Rectal smooth muscle tissue (tissue), 1 donor: ENCODE measurements around the gene ANAPC16.

Experiments used
- H3K27ac ChIP-seq: one replicate; pipeline ENCODE4 v1.7.0; 2013; ENCODE audit warnings: low read depth, low read length, inconsistent platforms
- H3K27me3 ChIP-seq: one replicate; pipeline ENCODE4 v1.7.0; 2013; ENCODE audit warnings: low read length; ENCODE audit not compliant: control insufficient read depth, insufficient read depth
- H3K36me3 ChIP-seq: one replicate; pipeline ENCODE4 v1.7.0; 2013; ENCODE audit warnings: low read length; ENCODE audit not compliant: control insufficient read depth, insufficient read depth
- H3K4me1 ChIP-seq: one replicate; pipeline ENCODE4 v1.7.0; 2013; ENCODE audit warnings: low read length; ENCODE audit not compliant: control insufficient read depth, insufficient read depth
- H3K4me3 ChIP-seq: one replicate; pipeline ENCODE4 v1.7.0; 2013; ENCODE audit warnings: low read length
- H3K9ac ChIP-seq: one replicate; pipeline ENCODE4 v1.7.0; 2013; ENCODE audit warnings: low read length

Gene ANAPC16

GRCh38 chr10:72251635-72252034 lies 35.8 kb downstream of the ANAPC16 start:
- Histone ChIP-seq H3K9ac (no peak overlapping the region), H3K27ac (no peak overlapping the region), H3K4me1 (peaks cover 38% of the 10 kb centered on the region), H3K27me3 (no peaks in the 10 kb centered on the region), H3K4me3 (no peak overlapping the region), H3K36me3 (no peaks in the 10 kb centered on the region)

DNA sequence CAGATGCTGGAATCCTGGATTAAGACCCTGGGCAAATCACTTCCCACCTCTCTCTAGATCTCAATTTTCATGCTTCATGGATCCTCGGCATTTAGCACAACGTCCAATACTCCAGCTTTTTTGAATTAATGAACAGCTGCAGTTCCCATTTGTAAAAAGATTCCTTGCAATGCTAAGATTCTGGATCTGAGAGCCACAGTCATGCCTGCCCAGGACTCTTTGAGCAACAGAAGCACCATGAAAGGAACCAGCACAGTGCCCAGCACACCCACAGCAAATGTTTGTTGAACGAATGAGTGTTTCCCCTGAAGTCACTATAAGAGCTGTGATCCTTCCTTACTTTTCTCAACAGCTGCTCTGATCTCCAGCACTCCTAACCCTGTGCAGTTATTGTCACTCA lies 37.2 kb downstream of the ANAPC16 start:
- peaks cover 28% of the 10 kb centered on the region for H3K4me1 ChIP-seq
- no peaks in the 10 kb centered on the region for H3K27me3 ChIP-seq
- no peak overlapping the region for H3K27ac ChIP-seq
- H3K36me3 ChIP-seq = no peaks in the 10 kb centered on the region
- H3K9ac ChIP-seq = no peak overlapping the region
- H3K4me3 ChIP-seq = no peak overlapping the region

GRCh38 chr10:72253578-72253977 lies 37.8 kb downstream of the ANAPC16 start:
- Histone ChIP-seq H3K4me1 (peaks cover 22% of the 10 kb centered on the region), H3K9ac (no peak overlapping the region), H3K36me3 (no peaks in the 10 kb centered on the region), H3K27ac (peak overlapping the region; percentile 11), H3K27me3 (no peaks in the 10 kb centered on the region), H3K4me3 (no peak overlapping the region)

- peak overlapping the region; percentile 96 for H3K27ac ChIP-seq
- H3K4me1 ChIP-seq = peaks cover 25% of the 10 kb centered on the region
- no peaks in the 10 kb centered on the region for H3K27me3 ChIP-seq
- H3K36me3 ChIP-seq = no peaks in the 10 kb centered on the region
- H3K4me3 ChIP-seq = peak overlapping the region; percentile 53
- peak overlapping the region; percentile 41 for H3K9ac ChIP-seq
Measured at GRCh38 chr10:72254813-72255568, 39.2 kb downstream of the ANAPC16 start.

GRCh38 chr10:72255977-72256729 lies 40.3 kb downstream of the ANAPC16 start:
- no peaks in the 10 kb centered on the region for H3K36me3 ChIP-seq
- peak overlapping the region; percentile 96 for H3K27ac ChIP-seq
- peaks cover 29% of the 10 kb centered on the region for H3K4me1 ChIP-seq
- H3K4me3 ChIP-seq = no peak overlapping the region
- no peaks in the 10 kb centered on the region for H3K27me3 ChIP-seq
- H3K9ac ChIP-seq = no peak overlapping the region

DNA sequence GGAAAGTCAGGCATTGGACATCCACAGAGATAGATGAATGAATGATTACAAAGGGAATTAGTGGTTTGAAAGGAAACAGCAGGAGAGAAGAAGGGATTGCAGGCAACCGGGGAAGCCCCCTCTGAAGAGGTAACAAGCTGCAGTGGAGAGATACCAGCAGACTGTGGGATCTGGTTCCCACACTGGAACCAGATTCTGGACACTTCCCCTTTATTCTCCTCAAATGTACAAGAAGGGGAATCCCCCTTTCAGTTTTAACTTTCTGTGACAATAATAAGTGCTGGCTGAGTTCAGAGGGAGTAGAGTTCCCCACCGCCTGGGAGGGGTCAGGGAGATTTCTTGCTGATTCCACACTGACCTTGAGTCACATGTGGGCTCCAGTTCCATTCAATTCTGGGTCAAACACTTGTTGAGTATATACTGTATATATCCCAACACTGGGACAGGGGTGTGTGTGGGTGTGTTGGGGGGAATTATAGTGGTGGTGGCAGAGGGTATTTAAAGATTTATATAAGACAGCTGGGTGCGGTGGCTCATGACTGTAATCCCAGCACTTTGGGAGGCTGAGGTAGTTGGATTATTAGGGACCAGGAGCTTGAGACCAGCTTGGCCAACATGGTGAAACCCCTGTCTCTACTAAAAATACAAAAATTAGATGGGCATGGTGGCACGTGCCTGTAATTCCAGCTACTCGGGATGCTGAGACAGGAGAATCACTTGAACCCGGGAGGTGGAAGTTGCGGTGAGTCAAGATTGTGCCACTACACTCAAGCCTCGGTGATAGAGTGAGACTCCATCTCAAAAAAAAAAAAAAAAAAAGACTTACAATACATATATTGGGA lies 41.5 kb downstream of the ANAPC16 start:
- Histone ChIP-seq H3K27me3 (no peaks in the 10 kb centered on the region), H3K27ac (peak overlapping the region; percentile 12), H3K4me1 (peaks cover 29% of the 10 kb centered on the region), H3K9ac (no peak overlapping the region), H3K4me3 (no peak overlapping the region), H3K36me3 (no peaks in the 10 kb centered on the region)

GRCh38 chr10:72258617-72259016 lies 42.8 kb downstream of the ANAPC16 start:
- no peaks in the 10 kb centered on the region for H3K36me3 ChIP-seq
- no peaks in the 10 kb centered on the region for H3K27me3 ChIP-seq
- no peak overlapping the region for H3K9ac ChIP-seq
- peaks cover 29% of the 10 kb centered on the region for H3K4me1 ChIP-seq
- H3K4me3 ChIP-seq = no peak overlapping the region
- H3K27ac ChIP-seq = no peak overlapping the region

GRCh38 chr10:72259491-72260238 lies 43.9 kb downstream of the ANAPC16 start:
- Histone ChIP-seq H3K4me3 (peak overlapping the region; percentile 10), H3K9ac (no peak overlapping the region), H3K4me1 (peaks cover 24% of the 10 kb centered on the region)

DNA sequence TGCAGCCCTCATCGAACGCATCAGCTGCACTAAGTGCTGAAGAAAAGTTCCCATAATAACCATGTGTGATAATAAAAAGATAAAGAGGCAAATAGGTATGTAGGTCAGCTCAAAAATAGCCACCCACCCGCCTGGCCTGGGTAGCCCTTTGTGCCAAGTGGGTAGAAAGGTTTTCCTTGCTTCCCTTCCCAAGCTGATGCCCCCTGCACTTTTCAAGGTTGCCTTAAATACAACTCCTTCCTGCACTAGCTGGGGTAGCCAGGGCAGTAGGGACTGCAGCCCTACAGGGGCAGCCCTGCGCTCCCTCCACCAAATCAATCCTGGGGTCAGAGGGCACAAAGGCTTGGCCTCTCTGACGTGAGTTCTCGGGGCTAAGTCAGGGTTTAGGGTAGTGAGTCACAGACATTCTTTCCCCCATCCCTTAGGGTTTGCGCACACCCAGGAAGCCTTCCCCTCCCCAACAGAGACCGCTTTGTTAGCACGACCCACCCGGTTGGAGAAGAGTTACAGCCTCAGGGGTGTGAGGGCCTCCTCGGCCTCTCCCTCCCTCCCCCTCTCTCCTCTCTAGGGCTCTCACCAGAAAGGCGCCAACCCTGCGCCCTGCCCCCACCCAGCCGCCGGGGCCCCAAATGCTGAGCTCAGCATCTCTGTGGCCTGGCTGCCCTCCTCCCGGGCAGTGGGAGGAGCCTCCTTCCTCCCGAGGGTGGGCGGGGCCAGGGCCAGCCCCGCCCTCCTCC lies 44.6 kb downstream of the ANAPC16 start:
- Histone ChIP-seq H3K4me1 (peaks cover 18% of the 10 kb centered on the region), H3K36me3 (no peaks in the 10 kb centered on the region), H3K27ac (peak overlapping the region; percentile 79), H3K9ac (no peak overlapping the region), H3K4me3 (peak overlapping the region; percentile 77), H3K27me3 (no peaks in the 10 kb centered on the region)

More at GRCh38 chr10:72259491-72260238, 43.9 kb downstream of the ANAPC16 start:
- H3K27ac ChIP-seq = peak overlapping the region; percentile 79
- no peaks in the 10 kb centered on the region for H3K36me3 ChIP-seq
- H3K27me3 ChIP-seq = no peaks in the 10 kb centered on the region

GRCh38 chr10:72260976-72261783 lies 45.4 kb downstream of the ANAPC16 start:
- Histone ChIP-seq H3K4me3 (peak overlapping the region; percentile 77), H3K9ac (peak overlapping the region; percentile 41), H3K4me1 (peaks cover 16% of the 10 kb centered on the region), H3K36me3 (no peaks in the 10 kb centered on the region), H3K27ac (peak overlapping the region; percentile 79), H3K27me3 (no peaks in the 10 kb centered on the region)
